Left colon (tissue), 2 donors: ENCODE measurements around the gene PLA2G2F. TPM values are rescaled to one million over a fixed set of nuclear protein-coding genes. Genes with fewer than 3 reads are reported as not detected.

Experiments used
- ATAC-seq: fragments of 200-7000 bp; cut with Tn5 transposase; one replicate; pipeline ENCODE4 v1.9.1; 2020; ENCODE audit warnings: mild to moderate bottlenecking, moderate library complexity
- DNase-seq, 2 donors: peaks; one replicate each; pipeline ENCODE4 v3.0.0-alpha.2; 2020
- intact Hi-C, 2 donors: fragments of 100-400 bp; cut with DNase I in 1 of 2; cut with micrococcal nuclease in 1 of 2; formaldehyde crosslinking; loops; one replicate each; pipeline versions ENCODE4 v1.11.2 to v1.14.0; 2022; cut with DNase I, micrococcal nuclease
- total RNA-seq, 2 donors: library from RNA; stranded (reverse); fragmentation: NEBNext Ultra II Directional; extraction: Animal tissue kit (Norgen Biotek cat#: 25700); gene quantifications; one replicate each; pipeline ENCODE4 v1.2.1, GENCODE V29; 2021
- donor health status: DM: no; HTN: no; CAD: no.
- donor health status: DM: yes; HTN: yes; CAD: no.

The PLA2G2F gene
- total RNA-seq, 2 donors from 2014 or later: 0.11 TPM; not detected in 1

- ATAC-seq (no peak), DNase-seq (peak in 1 of 2 donors; percentile 38)
- intact Hi-C loops: loop anchor here in 1 of 2 donors (5.0 to 10.0 kb wide), 2 partner anchors 48 to 236 kb away; no protein-coding TSS in a partner anchor
Measured at GRCh38 chr1:20153000-20153418, 13.9 kb downstream of the PLA2G2F start.

DNA sequence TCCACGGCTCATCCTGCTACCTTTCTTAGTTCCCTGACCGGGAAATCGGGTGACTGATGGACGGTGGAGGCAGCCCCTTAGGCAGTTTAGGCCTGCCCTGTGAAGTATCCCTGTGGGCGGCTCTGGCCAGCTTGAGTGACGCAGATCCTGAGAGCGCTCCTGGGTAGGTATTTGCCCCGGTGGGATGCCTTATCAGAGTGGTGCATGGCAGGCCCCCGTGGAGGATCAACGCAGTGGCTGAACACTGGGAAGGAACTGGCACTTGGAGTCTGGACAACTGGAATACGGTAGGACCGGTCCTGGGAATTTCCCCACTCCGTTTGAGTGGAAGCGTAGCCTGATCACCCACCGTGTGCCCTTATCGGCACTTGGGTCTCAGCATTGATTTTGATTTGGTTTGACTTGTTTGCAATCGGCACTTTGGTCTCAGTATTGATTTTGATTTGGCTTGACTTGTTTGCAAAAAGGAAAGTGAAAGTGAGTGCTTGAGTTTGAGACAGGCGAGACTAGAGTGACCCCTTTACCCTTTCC lies 15.2 kb downstream of the PLA2G2F start:
- DNase-seq (peak in 1 of 2 donors; percentile 18), ATAC-seq (no peak)
- intact Hi-C loops: loop anchor here in 1 of 2 donors (5.0 to 10.0 kb wide), 2 partner anchors 50 to 237 kb away; no protein-coding TSS in a partner anchor

GRCh38 chr1:20158358-20159070 lies 19.4 kb downstream of the PLA2G2F start:
- DNase-seq (no peak), ATAC-seq (no peak)
- intact Hi-C loops: loop anchor here in 1 of 2 donors (10.0 kb wide), 1 partner anchor 54 kb away; no protein-coding TSS in a partner anchor

- intact Hi-C loops: no loop called here
- ATAC-seq (no peak), DNase-seq (no peak)
Measured at GRCh38 chr1:20160034-20160433, 20.9 kb downstream of the PLA2G2F start.

DNA sequence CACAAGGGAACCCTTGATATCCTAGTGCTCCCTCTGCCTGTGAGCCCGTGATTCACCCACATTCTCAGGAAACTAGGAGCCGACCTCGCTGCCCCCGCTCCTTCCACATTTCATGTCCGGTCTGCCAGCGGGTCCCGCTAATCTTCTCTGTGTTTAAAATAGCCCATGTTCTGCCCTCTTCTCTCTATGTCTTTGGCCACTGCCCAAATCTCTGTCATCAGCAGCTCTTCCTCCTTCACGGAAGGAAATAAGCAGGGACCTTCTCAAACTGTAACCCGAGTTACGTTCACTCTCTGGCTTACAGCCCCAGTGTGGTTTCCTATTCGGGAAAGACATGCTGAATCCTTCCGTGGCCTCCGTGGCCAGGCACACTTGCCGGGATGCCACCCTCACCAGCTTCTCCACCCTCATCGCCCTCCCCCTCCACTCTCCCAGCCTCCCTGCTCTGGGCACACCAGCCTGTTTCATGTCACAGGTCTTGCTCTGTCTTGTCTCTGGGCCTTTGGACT lies 25.6 kb downstream of the PLA2G2F start:
- DNase-seq (no peak), ATAC-seq (no peak)
- intact Hi-C loops: no loop called here

GRCh38 chr1:20165522-20165951 lies 26.4 kb downstream of the PLA2G2F start:
- ATAC-seq: peak; percentile 66
- intact Hi-C loops: no loop called here

DNA sequence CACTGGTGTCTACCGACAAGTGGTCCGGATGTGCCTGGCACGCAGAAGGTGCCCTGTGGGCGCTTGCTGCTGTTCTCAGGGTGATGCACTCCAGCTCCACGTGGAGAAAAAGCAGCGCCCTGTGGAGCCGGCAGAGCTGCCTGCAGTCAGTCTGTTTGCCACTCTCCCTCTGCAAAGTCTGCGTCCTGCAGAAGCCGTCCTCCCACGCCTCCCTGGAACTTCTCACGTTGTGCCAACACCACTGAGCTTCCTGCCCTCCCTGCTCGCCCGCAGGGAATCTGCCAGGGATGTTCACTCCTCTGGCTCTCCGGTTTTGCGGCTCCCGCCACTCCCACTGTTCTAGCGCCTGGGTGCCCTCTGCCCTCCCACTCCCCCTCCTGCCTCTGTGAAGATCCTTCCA lies 26.9 kb downstream of the PLA2G2F start:
- intact Hi-C loops: no loop called here
- peak; percentile 20 for ATAC-seq
- peak in 1 of 2 donors; percentile 49 for DNase-seq

More at GRCh38 chr1:20165522-20165951, 26.4 kb downstream of the PLA2G2F start:
- no peak for DNase-seq

DNA sequence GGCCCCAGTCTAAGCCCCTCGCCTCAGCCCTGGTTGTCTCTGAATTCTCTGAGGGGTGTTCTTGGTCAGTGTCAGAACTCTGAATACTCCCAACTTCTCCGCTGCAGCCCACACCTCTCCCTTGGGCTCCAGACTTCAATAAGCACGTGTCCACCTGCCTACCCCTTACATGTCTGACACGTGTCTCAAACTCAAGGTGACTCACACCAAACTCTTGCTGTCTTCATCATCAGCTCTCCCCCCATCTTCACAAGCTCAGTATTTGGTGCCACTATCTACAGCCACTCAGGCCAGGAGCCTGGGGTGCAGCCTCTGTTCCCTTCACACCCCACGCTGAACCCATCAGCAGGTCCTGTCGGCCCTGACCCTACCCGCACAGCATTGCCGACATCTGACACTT lies 28.0 kb downstream of the PLA2G2F start:
- intact Hi-C loops: no loop called here
- no peak for DNase-seq
- no peak for ATAC-seq

- no peak for ATAC-seq
- no peak for DNase-seq
- intact Hi-C loops: no loop called here
Measured at GRCh38 chr1:20168564-20169491, 29.7 kb downstream of the PLA2G2F start.

- ATAC-seq: no peak
- intact Hi-C loops: no loop called here
Measured at GRCh38 chr1:20169932-20170331, 30.8 kb downstream of the PLA2G2F start.

DNA sequence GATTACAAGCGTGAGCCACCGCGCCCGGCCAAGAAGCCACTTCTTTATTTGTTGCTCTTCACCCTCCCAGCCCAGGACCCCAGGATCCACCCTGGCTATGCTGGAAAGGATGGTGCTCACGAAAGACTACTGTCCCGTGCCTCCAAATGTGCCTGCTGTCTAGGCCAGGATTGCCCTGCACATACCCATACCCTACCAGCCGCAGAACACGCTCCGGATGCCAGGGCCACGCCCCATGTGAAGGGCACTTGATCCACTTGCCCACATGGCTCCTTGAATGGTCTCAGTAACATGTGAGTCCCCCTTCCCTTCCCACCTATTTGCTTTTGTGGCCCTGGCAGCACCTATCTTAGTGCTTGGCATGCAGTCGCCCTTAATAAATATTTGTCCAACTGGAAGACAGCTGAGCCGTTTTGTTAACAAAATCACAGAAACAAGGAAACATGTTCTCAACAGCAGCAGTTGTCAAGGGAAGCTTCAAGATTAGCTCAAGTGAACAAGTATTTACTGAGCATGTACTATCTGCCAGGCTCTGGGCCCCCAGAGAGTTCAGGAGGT lies 33.0 kb downstream of the PLA2G2F start:
- intact Hi-C loops: no loop called here
- no peak for DNase-seq
- no peak for ATAC-seq

More at GRCh38 chr1:20169932-20170331, 30.8 kb downstream of the PLA2G2F start:
- no peak for DNase-seq

DNA sequence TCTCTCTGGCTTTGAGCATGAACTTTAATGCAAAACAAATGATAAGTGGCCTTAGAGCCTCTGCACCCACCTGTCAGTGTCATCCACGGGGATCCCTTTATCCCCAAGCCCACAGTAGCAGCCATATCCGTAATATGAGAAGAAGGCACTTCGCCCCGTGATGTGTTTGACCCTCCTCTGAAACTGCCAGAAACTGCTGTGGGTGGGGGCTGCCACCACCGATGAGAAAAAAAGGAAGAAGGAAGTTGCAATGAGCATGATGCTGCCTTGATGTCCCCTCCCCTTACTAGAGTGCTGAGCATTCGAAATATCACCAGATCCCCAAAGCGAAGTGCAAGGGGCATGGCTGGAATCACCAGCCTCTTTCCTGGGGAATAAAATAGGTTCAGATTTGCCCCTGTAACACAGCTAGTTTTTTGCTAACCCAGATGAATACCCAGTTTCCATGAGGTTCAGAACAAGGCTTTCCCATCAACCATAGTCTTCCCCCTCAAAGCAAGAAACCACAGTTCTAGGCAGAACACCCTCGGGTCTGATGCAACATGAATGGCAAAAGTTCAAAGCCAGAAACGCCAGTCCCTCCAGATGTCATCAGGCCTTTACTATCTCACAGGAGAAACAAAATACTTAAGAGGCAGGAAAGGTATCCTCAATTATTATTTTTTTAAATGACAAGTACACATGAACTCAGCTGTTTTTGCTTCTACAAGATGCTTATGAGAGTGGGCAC lies 36.0 kb downstream of the PLA2G2F start:
- intact Hi-C loops: no loop called here
- DNase-seq: no peak
- ATAC-seq: no peak

- intact Hi-C loops: no loop called here
- DNase-seq (peak in 1 of 2 donors; percentile 49), ATAC-seq (no peak)
Measured at GRCh38 chr1:20178634-20179370, 39.7 kb downstream of the PLA2G2F start.

DNA sequence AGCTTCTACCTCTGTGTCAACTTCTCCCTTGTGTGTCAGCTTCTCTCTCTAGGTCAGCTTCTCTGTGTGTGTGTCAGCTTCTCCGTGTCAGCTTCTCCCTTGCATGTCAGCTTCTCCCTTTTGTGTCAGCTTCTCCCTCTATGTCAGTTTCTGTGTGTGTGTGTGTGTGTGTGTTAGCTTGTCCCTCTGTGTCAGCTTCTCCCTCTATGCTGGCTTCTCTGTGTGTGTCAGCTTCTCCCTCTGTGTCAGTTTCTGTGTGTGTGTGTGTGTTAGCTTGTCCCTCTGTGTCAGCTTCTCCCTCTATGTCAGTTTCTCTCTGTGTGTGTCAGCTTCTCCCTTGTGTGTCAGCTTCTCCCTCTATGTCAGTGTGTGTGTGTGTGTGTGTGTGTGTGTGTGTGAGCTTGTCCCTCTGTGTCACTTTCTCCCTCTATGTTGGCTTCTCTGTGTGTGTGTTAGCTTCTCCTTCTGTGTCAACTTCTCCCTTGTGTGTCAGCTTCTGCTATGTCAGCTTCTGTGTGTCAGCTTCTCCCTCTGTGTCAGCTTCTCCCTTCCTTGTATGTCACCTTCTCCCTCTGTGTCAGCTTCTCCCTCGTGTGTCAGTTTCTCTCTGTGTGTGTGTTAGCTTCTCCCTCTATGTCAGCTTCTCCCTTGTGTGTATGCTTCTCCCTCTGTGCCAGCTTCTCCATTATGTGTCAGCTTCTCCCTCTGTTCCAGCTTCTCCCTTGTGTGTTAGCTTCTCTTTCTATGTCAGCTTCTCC lies 40.4 kb downstream of the PLA2G2F start:
- intact Hi-C loops: no loop called here
- ATAC-seq: no peak

DNA sequence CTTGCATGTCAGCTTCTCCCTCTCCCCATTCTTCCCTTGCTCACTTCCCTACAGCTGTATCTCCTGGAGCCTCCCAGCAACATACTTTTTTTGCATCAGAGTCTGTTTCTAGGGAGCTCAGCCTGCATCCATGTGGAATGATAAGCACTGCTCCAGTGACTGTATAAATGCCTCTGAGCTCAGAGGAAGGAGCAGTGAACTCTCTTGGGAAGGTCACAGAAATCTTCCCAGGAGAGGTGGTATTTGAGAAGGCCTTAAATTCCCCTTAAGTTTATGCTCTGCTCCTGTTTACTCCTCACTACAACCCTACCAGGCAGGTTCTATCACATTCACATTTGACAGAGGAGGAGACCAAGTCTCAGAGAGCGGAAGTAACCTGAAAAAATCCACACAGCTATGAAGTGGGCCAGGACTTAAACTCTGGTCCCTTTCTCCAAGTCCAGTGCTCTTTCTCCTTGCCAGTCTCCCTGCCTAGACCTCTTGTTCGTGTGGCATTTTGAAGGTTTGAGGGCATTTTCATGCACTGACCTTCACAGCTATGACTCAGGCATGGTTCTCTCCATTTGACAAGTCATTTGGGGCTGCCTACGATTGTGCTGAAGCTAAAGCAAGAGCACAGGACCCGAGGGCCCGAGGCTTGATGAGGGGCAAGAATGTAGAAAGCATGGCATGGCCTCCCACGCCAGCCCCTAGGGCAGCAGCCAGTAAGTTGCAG lies 41.2 kb downstream of the PLA2G2F start:
- DNase-seq (no peak), ATAC-seq (no peak)
- intact Hi-C loops: no loop called here

More for the DNA sequence above, 40.4 kb downstream of the PLA2G2F start:
- no peak for DNase-seq

- ATAC-seq (no peak), DNase-seq (no peak)
- intact Hi-C loops: no loop called here
Measured at GRCh38 chr1:20180844-20181207, 41.7 kb downstream of the PLA2G2F start.
